Mucosa of descending colon (tissue), 3 donors: ENCODE measurements around the gene TPI1. TPM values are rescaled to one million over a fixed set of nuclear protein-coding genes. Genes with fewer than 3 reads are reported as not detected.

Source experiments
- ATAC-seq: fragments of 200-7000 bp; cut with Tn5 transposase; one replicate; pipeline ENCODE4 v1.9.1; 2020; ENCODE audit warnings: mild to moderate bottlenecking, moderate library complexity
- DNase-seq, 3 donors: peaks; one replicate each; pipeline ENCODE4 v3.0.0-alpha.2; 2020
- H3K36me3 ChIP-seq: fragments of 200-600 bp; one replicate; pipeline ENCODE4 v1.8.0; 2021; ENCODE audit warnings: low read depth, mild to moderate bottlenecking
- H3K4me1 ChIP-seq: fragments of 200-600 bp; one replicate; pipeline ENCODE4 v1.8.0; 2021; ENCODE audit warnings: low read depth, mild to moderate bottlenecking
- H3K4me3 ChIP-seq: fragments of 200-600 bp; one replicate; pipeline ENCODE4 v1.8.0; 2021; ENCODE audit warnings: mild to moderate bottlenecking
- H3K9me3 ChIP-seq: fragments of 200-600 bp; one replicate; pipeline ENCODE4 v1.8.0; 2021; ENCODE audit warnings: mild to moderate bottlenecking
- intact Hi-C, 2 donors: fragments of 100-400 bp; cut with DNase I in 1 of 2; cut with micrococcal nuclease in 1 of 2; formaldehyde crosslinking; loops; one replicate each; pipeline versions ENCODE4 v1.11.0 to v1.11.1; 2022; cut with DNase I, micrococcal nuclease
- total RNA-seq, 3 donors: library from RNA; stranded (reverse); fragmentation: NEBNext Ultra II Directional in 2 of 3; extraction: Animal tissue kit (Norgen Biotek cat#: 25700) in 2 of 3; gene quantifications; one replicate each; pipeline versions ENCODE4 v1.2.1 to v1.2.4, GENCODE V29; 2021 to 2023
- TF ChIP-seq, protein P1 (sequence below): fragments of 200-600 bp; IDR thresholded peaks from one replicate; pipeline ENCODE4 v1.8.0; 2022; ENCODE audit warnings: antibody characterized with exemption, mild to moderate bottlenecking
- donor health status: DM: no; HTN: no; CAD: no; lungs with moderate emphysema.
- donor health status: DM: no; HTN: no; CAD: no.
- donor health status: DM: no; HTN: yes; CAD: no.

Gene TPI1
- total RNA-seq, 3 donors from 2014 or later, result 408 to 766 (median 700) TPM

DNA sequence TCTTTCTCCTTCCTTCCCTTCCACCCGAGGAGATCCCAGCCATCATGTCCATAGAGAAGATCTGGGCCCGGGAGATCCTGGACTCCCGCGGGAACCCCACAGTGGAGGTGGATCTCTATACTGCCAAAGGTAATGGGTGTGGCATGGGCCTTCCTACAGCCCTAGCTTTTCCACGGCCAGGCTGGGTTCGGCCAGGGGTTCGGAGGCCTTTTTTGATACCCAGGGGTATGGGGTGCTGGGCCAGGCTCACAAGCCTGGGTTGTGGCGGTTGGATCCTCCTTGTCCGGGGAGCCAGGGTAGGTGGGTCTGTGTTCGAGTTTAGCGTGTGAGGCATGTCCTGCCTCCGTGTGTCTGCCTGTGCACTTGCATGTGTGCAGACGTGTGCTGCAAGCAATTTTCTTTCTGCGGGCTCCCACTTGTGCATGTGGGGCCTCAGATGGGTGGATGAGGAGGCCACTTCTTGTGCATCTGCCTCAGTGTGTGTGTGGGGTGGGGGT lies 48.5 kb downstream of the TPI1 start:
- Histone ChIP-seq H3K9me3 (no peaks in the 10 kb centered on the region), H3K36me3 (no peaks in the 10 kb centered on the region), H3K4me1 (peaks cover 16% of the 10 kb centered on the region), H3K4me3 (no peak overlapping the region)
- peak in 1 of 3 donors; percentile 52 for DNase-seq
- ATAC-seq, result no peak
- intact Hi-C loops, result loop anchor here in 1 of 2 donors (10.0 kb wide), 1 partner anchor 179 kb away; the partner anchor contains the start of gene C1R
- TF ChIP-seq, protein P1, sequence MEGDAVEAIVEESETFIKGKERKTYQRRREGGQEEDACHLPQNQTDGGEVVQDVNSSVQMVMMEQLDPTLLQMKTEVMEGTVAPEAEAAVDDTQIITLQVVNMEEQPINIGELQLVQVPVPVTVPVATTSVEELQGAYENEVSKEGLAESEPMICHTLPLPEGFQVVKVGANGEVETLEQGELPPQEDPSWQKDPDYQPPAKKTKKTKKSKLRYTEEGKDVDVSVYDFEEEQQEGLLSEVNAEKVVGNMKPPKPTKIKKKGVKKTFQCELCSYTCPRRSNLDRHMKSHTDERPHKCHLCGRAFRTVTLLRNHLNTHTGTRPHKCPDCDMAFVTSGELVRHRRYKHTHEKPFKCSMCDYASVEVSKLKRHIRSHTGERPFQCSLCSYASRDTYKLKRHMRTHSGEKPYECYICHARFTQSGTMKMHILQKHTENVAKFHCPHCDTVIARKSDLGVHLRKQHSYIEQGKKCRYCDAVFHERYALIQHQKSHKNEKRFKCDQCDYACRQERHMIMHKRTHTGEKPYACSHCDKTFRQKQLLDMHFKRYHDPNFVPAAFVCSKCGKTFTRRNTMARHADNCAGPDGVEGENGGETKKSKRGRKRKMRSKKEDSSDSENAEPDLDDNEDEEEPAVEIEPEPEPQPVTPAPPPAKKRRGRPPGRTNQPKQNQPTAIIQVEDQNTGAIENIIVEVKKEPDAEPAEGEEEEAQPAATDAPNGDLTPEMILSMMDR, result no peak

DNA sequence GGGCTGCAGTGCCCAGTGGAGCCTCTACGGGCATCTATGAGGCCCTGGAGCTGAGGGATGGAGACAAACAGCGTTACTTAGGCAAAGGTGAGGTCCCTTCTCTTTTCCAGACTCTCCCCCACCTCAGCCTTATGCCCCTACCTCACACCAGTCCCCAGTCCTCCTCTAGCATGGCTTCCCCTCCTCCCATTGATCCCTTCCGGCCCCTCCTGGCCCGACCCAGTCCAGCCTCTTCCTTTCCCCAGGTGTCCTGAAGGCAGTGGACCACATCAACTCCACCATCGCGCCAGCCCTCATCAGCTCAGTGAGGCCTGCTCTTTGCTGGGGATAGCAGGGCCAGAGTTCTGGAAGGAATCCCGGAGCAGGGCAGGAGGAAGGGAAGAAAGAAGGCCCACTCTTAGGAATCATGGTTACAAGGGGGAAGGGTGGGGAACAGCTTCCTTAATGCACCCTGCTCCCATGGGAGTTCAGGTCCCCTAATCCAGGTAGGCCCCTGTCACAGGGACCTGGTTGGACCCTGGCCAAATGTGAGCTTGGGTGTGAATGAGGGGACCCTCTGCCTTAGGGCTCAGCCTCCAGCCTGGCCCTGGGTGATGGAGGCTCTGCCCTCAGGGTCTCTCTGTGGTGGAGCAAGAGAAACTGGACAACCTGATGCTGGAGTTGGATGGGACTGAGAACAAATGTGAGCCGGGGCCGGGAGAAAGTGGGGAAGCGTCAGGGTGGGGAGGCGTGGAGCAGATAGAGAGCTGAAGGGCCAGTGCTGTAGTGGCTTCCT lies 49.3 kb downstream of the TPI1 start:
- no peak overlapping the region for H3K4me3 ChIP-seq
- peaks cover 16% of the 10 kb centered on the region for H3K4me1 ChIP-seq
- DNase-seq (peak in 1 of 3 donors; percentile 39), ATAC-seq (no peak)
- H3K36me3 ChIP-seq, result no peaks in the 10 kb centered on the region
- no peaks in the 10 kb centered on the region for H3K9me3 ChIP-seq
- intact Hi-C loops, result loop anchor here in 1 of 2 donors (10.0 kb wide), 1 partner anchor 178 kb away; the partner anchor contains the start of gene C1R
- TF ChIP-seq, protein P1, result no peak

DNA sequence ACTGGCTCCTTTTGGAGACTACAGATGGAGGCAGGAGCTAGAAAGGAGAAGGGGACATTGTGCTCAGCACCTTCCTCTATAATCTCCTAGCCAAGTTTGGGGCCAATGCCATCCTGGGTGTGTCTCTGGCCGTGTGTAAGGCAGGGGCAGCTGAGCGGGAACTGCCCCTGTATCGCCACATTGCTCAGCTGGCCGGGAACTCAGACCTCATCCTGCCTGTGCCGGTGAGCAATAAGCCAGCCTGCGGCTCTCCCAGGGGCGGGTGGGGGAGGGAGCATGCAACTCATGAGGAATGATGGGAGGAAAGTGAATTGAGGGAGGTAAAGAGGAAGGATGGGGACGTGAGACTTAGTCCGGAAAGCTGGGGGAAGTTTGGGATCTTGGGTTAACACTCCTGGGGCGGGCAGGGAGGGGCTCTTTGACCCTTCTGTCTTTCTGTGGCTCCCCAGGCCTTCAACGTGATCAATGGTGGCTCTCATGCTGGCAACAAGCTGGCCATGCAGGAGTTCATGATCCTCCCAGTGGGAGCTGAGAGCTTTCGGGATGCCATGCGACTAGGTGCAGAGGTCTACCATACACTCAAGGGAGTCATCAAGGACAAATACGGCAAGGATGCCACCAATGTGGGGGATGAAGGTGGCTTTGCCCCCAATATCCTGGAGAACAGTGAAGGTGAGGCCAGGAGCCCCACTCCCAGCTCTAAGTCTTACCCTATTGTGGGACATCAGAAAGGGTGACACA lies 50.3 kb downstream of the TPI1 start:
- H3K4me1 ChIP-seq, result peaks cover 16% of the 10 kb centered on the region
- TF ChIP-seq, protein P1, result no peak
- intact Hi-C loops, result loop anchor here in 1 of 2 donors (10.0 kb wide), 1 partner anchor 177 kb away; the partner anchor contains the start of gene C1R
- no peaks in the 10 kb centered on the region for H3K36me3 ChIP-seq
- H3K9me3 ChIP-seq, result no peaks in the 10 kb centered on the region
- DNase-seq (no peak), ATAC-seq (no peak)
- no peak overlapping the region for H3K4me3 ChIP-seq

DNA sequence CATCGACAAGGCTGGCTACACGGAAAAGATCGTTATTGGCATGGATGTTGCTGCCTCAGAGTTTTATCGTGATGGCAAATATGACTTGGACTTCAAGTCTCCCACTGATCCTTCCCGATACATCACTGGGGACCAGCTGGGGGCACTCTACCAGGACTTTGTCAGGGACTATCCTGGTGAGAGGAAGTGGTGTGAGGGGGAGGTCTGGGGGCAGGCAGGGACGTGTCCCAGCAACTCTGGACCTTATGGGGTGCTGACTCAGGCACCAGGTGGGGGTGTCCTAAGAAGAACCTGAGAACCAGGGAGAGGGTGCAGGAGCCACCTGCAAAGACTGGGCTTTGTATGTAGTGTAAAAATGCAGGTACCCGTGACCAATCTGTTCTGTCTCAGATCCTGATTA lies 52.3 kb downstream of the TPI1 start:
- Histone ChIP-seq H3K4me3 (no peak overlapping the region), H3K9me3 (no peaks in the 10 kb centered on the region), H3K4me1 (peaks cover 13% of the 10 kb centered on the region), H3K36me3 (no peaks in the 10 kb centered on the region)
- DNase-seq (peak in 1 of 3 donors; percentile 6), ATAC-seq (no peak)
- TF ChIP-seq, protein P1, result no peak
- intact Hi-C loops, result loop anchor here in 1 of 2 donors (10.0 kb wide), 1 partner anchor 175 kb away; the partner anchor contains the start of gene C1R

Other genes starting within 250 kb of the TPI1 start
- 10 to 100 TPM; 12.0 to 30.5 (median 22.7) TPM for gene LPAR5, start 231.6 kb upstream of the TPI1 start, total RNA-seq
- 1 to 10 TPM; 1.4 to 3.0 (median 2.2) TPM for gene ACRBP, start 220.1 kb upstream of the TPI1 start, total RNA-seq
- gene ING4, start 204.4 kb upstream of the TPI1 start, total RNA-seq, result 10 to 100 TPM; 28.9 to 46.9 (median 45.9) TPM
- gene ZNF384, start 178.2 kb upstream of the TPI1 start, total RNA-seq, result 10 to 100 TPM; 54.5 to 67.8 (median 64.3) TPM
- 1 to 10 TPM in 1 of 3 donors, under 1 TPM in 1, not detected in 1; 0.53 to 2.9 TPM for gene PIANP, start 166.7 kb upstream of the TPI1 start, total RNA-seq
- gene COPS7A, start 143.5 kb upstream of the TPI1 start, total RNA-seq, result 10 to 100 TPM; 32.8 to 47.2 (median 39.2) TPM
- 100 to 1,000 TPM; 136 to 177 (median 149) TPM for gene MLF2, start 114.4 kb upstream of the TPI1 start, total RNA-seq
- gene PTMS, start 101.2 kb upstream of the TPI1 start, total RNA-seq, result 100 to 1,000 TPM; 116 to 549 (median 122) TPM
- gene LAG3, start 95.0 kb upstream of the TPI1 start, total RNA-seq, result 1 to 10 TPM; 1.8 to 4.7 (median 2.1) TPM
- gene CD4, start 78.0 kb upstream of the TPI1 start, total RNA-seq, result 10 to 100 TPM in 2 of 3 donors, 1 to 10 TPM in 1; 8.9 to 16.5 (median 14.8) TPM
- 10 to 100 TPM in 1 of 3 donors, 1 to 10 TPM in 2; 1.7 to 18.6 (median 3.1) TPM for gene GPR162, start 45.7 kb upstream of the TPI1 start, total RNA-seq
- 10 to 100 TPM in 1 of 3 donors, 1 to 10 TPM in 2; 1.6 to 24.2 (median 5.2) TPM for gene P3H3, start 39.1 kb upstream of the TPI1 start, total RNA-seq
- 1 to 10 TPM in 1 of 3 donors, under 1 TPM in 2; 0.38 to 5.3 (median 0.96) TPM for gene GNB3, start 26.6 kb upstream of the TPI1 start, total RNA-seq
- gene CDCA3, start 16.2 kb upstream of the TPI1 start, total RNA-seq, result 10 to 100 TPM in 1 of 3 donors, 1 to 10 TPM in 2; 2.8 to 15.3 (median 5.2) TPM
- gene USP5, start 15.4 kb upstream of the TPI1 start, total RNA-seq, result 10 to 100 TPM; 65.9 to 80.7 (median 79.7) TPM
- gene SPSB2, start 5.8 kb downstream of the TPI1 start, total RNA-seq, result 10 to 100 TPM in 2 of 3 donors, 1 to 10 TPM in 1; 9.7 to 11.7 (median 10.6) TPM
- 10 to 100 TPM in 1 of 3 donors, 1 to 10 TPM in 2; 4.7 to 11.8 (median 4.9) TPM for gene LRRC23, start 37.3 kb downstream of the TPI1 start, total RNA-seq
- gene ENO2, start 47.0 kb downstream of the TPI1 start, total RNA-seq, result 10 to 100 TPM in 1 of 3 donors, 1 to 10 TPM in 2; 4.5 to 67.3 (median 7.6) TPM
- 100 to 1,000 TPM in 1 of 3 donors, 10 to 100 TPM in 2; 68.5 to 208 (median 82.4) TPM for gene ATN1, start 60.4 kb downstream of the TPI1 start, total RNA-seq
- not detected for gene RNU7-1, start 76.3 kb downstream of the TPI1 start, total RNA-seq
- gene C12orf57, start 76.5 kb downstream of the TPI1 start, total RNA-seq, result 100 to 1,000 TPM; 113 to 175 (median 130) TPM
- gene PTPN6, start 83.8 kb downstream of the TPI1 start, total RNA-seq, result 10 to 100 TPM; 37.4 to 61.7 (median 51.7) TPM
- 100 to 1,000 TPM; 204 to 266 (median 209) TPM for gene PHB2, start 103.1 kb downstream of the TPI1 start, total RNA-seq
- gene EMG1, start 103.4 kb downstream of the TPI1 start, total RNA-seq, result 10 to 100 TPM; 29.6 to 33.7 (median 33.4) TPM
- gene LPCAT3, start 150.9 kb downstream of the TPI1 start, total RNA-seq, result 100 to 1,000 TPM in 2 of 3 donors, 10 to 100 TPM in 1; 79.8 to 121 (median 102) TPM
- 100 to 1,000 TPM in 2 of 3 donors, 10 to 100 TPM in 1; 36.0 to 304 (median 168) TPM for gene C1S, start 193.2 kb downstream of the TPI1 start, total RNA-seq
- 100 to 1,000 TPM in 2 of 3 donors, 10 to 100 TPM in 1; 38.7 to 273 (median 222) TPM for gene C1R, start 224.9 kb downstream of the TPI1 start, total RNA-seq
- 10 to 100 TPM; 47.5 to 61.4 (median 49.4) TPM for gene C1RL, start 241.7 kb downstream of the TPI1 start, total RNA-seq